ENCODE data around the gene SND1.

DNA sequence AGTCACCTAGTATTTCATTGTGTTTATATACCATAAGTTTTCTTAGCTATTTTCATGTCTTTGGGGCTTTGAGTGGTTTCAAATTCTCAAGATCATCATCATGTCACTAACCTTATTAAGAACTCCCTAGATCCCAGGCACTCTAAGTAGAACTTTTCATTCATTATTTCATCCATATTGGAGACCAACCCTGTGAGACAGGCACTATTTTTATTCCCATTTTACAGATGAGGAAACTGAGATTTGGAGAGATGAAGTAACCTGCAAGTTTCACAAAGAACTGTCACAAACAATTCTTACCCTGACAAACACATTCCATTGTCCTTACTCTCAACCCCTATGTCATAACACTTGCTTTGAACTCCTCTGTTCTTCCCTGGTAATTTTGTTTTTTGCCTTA is 13.8 kb upstream of the SND1 start:
- TF ChIP-seq, protein P1, sequence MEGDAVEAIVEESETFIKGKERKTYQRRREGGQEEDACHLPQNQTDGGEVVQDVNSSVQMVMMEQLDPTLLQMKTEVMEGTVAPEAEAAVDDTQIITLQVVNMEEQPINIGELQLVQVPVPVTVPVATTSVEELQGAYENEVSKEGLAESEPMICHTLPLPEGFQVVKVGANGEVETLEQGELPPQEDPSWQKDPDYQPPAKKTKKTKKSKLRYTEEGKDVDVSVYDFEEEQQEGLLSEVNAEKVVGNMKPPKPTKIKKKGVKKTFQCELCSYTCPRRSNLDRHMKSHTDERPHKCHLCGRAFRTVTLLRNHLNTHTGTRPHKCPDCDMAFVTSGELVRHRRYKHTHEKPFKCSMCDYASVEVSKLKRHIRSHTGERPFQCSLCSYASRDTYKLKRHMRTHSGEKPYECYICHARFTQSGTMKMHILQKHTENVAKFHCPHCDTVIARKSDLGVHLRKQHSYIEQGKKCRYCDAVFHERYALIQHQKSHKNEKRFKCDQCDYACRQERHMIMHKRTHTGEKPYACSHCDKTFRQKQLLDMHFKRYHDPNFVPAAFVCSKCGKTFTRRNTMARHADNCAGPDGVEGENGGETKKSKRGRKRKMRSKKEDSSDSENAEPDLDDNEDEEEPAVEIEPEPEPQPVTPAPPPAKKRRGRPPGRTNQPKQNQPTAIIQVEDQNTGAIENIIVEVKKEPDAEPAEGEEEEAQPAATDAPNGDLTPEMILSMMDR (IDR thresholded peaks at IDR 0.05) = no peak
- TF ChIP-seq POLR2A (IDR thresholded peaks at IDR 0.05) = no peak

Data from right lobe of liver (tissue), 4 donors.